GM18511 (cell line): ENCODE data around the gene GPC1.
A peak's percentile ranks its signal among the peaks of the same experiment; 100 is the strongest.

Experiments used
- ATAC-seq: cut with Tn5 transposase; IDR thresholded peaks from one replicate; pipeline ENCODE4 v1.9.1; 2021; ENCODE audit warnings: mild to moderate bottlenecking, moderate library complexity; ENCODE audit not compliant: unreplicated experiment

The GPC1 gene

GRCh38 chr2:240429872-240430491 lies 5.5 kb upstream of the GPC1 start:
- ATAC-seq: no peak

GRCh38 chr2:240430595-240430994 lies 4.9 kb upstream of the GPC1 start:
- ATAC-seq: no peak

- no peak for ATAC-seq
These were observed 4.2 kb upstream of the GPC1 start for GRCh38 chr2:240431271-240431660.

GRCh38 chr2:240431661-240432424 lies 3.6 kb upstream of the GPC1 start:
- no peak for ATAC-seq

GRCh38 chr2:240432430-240432819 lies 3.0 kb upstream of the GPC1 start:
- no peak for ATAC-seq

GRCh38 chr2:240432820-240433801 lies 2.4 kb upstream of the GPC1 start:
- no peak for ATAC-seq

- ATAC-seq: no peak
These were observed 1.3 kb upstream of the GPC1 start for GRCh38 chr2:240433973-240434727.

GRCh38 chr2:240434728-240435456 lies 571 bp upstream of the GPC1 start:
- ATAC-seq: peak; percentile 68

- ATAC-seq: peak; percentile 26
These were observed 652 bp downstream of the GPC1 start for GRCh38 chr2:240435948-240436682.

GRCh38 chr2:240436683-240437550 lies 1.5 kb downstream of the GPC1 start:
- ATAC-seq: no peak

GRCh38 chr2:240437551-240437860 lies 2.0 kb downstream of the GPC1 start:
- no peak for ATAC-seq

- no peak for ATAC-seq
These were observed 2.7 kb downstream of the GPC1 start for GRCh38 chr2:240437861-240438809.

- ATAC-seq: no peak
These were observed 3.6 kb downstream of the GPC1 start for GRCh38 chr2:240438810-240439697.

- ATAC-seq: no peak
These were observed 4.3 kb downstream of the GPC1 start for GRCh38 chr2:240439698-240440151.

- no peak for ATAC-seq
These were observed 4.8 kb downstream of the GPC1 start for GRCh38 chr2:240440251-240440650.

- ATAC-seq: no peak
These were observed 5.3 kb downstream of the GPC1 start for GRCh38 chr2:240440704-240441320.
